Tongue (tissue), 2 donors: Measurements from ENCODE around the gene OXSR1. TPM values are rescaled to one million over a fixed set of nuclear protein-coding genes. Genes with fewer than 3 reads are reported as not detected.

Source experiments
- DNase-seq: peaks from one replicate; pipeline ENCODE4 v3.0.0-alpha.2; 2015
- total RNA-seq: library from RNA; depleted of rRNA; stranded (reverse); fragments of >200 nt; gene quantifications from one replicate; pipeline ENCODE4 v1.2.3, GENCODE V29; 2014

OXSR1 gene
- total RNA-seq: 43.6 TPM

DNA sequence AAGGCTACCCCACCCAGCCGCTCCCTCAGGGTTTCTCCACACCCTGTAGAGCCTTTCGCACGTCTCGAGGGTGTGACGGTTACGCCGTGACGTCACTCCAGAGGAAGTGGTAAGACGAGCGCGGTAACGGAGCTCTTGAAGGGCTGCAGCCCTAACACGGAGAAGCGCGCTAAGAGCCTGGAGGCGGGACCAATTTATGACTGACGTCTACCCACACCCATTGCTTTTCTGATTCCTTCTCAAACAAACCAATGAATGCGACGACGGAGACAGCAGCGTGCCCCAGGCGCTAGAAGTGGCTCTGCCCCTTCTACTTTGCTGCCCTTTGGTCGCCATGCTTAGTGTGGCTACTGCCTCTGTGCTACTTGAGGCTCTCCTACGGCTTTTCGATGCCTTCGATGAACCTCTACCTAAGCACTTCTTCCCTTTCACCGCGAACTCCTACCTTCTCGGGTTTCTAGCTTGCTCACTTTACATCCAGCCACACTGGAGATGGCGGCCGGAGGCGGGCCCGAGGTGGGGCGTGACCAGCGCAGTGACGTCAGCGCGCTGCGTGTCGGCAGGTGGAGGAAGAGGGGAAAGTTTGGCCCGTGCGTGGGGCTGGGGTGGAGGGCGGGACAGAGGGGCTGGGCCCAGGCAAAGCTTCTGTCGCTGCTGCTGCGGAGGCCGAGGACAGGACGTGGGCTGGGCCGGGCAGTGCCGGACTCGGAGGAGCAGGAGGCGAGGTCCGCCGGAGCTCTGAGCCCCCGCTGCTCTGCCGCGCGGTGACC lies at the start of gene OXSR1:
Gene OXSR1 (plus strand): TSS at position 586 of the 770 bp plus-strand sequence. CDS start 340 bp downstream, outside the sequence.
- DNase-seq: peak; percentile 100

DNA sequence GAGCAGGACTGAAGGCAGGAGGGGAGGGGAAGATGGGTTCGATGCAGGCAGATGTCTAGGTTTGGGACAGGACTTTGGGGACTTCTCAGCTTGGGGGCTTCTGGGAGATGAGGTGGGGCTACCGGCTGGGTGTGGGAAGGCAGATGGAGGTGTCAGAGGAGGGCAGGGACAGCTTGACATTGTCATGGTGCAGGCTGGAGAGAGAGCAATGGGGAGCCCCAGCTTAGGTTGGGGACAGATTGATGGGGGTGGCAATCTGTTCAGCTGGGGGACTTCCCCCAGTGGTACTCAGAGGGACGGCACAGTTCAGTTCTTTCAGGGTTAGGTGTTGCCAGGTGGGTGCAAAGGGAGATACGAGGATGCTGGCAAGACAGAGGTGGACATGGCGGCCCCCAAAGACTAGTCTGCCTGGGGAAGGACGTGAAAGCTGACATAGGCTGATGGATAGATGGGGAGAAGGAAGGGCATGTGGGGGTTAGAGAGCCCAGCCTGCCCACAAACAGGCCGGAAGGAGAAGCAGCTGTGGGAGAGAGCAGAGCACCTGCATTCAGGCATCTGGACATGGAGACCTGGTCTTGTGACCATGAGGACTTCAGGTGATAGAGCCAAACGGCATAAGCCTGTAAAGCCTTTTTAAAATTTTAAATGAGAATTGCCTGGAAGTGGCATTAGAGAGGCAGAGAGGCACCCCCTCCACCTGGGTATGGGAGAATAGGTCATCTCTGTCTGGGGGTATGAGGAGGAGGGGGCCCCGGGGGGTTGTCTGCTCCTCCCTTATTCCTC lies 49.5 kb upstream of the OXSR1 start:
- DNase-seq: no peak

DNA sequence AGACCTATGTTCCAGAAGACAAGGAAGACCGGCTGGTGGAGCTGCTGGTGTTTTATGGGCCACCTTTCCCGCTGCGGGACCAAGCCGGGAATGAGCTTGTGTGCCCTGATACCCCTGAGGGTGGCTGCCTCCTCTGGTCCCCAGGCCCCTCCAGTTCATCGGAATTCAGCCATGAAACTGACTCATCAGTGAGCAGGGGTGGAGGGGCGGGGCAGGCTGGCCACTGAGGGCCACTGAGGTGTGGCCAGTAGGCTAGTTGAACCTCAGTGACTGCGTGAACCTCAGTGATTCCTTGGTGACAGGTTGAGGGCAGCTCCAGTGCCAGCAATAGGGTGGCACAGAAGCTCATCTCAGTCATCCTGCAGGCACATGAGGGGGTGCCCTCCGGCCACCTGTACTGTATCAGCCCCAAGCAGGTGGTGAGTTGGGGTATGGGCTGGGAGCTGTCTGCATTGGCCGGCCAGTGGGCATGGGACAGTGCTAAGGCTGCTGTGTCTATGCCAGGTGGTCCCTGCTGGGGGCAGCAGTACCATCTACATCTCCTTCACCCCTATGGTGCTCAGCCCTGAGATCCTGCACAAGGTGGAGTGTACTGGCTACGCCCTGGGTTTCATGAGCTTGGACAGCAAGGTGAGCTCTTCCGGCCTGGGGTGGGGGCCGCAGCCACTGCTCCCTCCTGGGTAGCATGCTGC lies 48.7 kb upstream of the OXSR1 start:
- DNase-seq: no peak

DNA sequence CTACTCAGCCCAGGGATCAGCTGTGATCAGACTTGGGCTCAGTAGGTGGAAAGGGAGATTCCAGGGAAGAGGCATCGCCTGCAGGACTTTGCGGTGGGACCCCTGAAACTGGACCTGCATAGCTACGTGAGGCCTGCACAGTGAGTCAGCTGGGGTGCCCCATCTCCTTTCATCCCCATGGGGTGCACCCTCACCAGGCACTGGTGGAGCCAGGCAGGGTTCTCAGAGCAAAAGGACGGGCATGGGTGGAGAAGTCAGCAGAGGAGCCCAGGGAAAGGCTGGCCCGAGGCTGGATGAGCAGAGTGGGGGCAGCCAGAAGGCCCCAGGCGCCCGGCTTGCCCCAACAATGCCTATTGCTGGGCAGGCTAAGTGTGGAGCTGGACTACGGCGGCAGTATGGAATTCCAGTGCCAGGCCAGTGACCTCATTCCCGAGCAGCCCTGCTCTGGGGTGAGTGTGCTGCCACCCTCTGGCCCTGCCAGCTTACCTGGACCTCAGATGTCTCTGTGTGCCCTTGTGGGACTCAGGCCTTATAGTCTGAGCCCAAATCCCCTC lies 48.1 kb upstream of the OXSR1 start:
- no peak for DNase-seq

DNA sequence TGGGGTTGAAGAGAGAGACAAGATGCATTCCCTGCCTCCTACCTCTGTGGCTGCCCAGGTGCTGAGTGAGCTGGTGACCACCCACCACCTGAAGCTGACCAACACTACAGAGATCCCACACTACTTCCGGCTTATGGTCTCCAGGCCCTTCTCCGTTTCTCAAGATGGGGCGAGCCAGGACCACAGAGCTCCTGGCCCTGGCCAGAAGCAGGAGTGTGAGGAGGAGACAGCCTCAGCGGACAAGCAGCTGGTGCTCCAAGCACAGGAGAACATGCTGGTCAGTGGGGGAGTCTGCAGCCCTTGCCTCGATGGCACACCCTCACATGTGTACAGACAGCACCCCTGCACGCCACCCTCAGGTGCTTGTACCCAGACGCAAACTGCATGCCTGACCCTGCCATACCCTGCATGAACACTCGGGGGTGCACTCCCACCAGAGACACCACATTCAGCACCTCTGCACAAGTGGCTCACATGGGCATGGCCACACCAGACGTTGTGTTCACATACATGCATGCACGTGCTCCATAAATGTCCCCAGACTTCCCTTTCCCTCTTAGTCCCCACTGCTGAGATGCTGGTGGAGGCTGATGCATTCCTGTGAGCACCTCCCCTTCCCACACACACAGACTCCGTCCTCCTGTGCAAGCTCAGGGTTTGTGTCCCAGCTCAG lies 47.5 kb upstream of the OXSR1 start:
- peak; percentile 59 for DNase-seq

DNA sequence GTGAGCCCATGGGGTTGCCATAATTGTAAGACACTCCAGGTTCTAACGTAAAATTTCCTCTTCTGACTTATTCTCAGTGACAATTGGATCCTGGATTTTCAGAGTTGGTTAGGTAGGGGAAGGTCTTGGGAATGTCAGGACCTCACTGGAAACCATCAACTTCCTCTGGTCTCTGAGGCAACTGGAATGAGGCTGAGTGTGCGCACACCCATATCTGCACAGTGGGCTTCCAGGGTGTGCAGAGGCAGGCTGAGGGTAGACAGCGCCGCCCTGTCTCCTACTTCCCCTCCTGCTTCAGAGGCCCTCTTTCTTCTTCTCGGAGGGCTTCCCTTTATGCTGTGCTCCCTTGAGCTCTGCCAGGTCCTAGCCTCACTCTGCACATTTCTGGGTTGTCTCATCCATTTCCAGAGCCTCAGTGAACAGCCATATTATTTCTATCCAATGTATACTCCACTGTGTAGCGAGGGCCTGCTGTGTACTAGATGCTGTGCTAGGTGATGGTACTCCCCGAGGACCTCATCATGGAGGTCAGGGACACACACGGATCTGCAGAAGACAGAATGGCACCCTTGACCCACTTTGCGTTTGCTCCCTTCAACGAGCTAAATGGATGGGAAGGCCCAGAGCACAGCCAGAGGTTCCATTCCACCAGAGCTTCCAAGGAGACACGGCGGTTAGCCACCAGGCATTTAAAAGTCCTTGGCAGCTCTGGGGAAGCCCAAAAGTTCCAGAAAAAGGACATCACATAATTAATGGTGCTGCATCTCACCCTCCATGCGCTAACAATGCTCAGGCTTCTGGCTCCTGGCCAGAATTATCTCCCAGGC lies 46.7 kb upstream of the OXSR1 start:
- DNase-seq: no peak

DNA sequence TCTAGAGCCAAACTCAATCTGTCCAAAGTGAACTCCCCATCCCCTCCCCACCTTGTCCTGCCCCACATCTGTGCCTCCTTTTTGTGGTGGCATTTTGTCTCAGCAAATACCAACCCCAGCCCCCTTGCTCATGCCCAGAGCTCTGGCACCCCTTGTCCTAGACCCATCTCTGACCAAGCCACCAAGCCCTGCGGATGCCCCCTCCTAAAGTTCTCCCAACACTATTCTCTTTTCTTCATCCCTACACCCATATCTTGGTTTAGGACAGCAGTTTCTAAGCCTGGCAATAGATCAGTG lies 46.1 kb upstream of the OXSR1 start:
- no peak for DNase-seq

DNA sequence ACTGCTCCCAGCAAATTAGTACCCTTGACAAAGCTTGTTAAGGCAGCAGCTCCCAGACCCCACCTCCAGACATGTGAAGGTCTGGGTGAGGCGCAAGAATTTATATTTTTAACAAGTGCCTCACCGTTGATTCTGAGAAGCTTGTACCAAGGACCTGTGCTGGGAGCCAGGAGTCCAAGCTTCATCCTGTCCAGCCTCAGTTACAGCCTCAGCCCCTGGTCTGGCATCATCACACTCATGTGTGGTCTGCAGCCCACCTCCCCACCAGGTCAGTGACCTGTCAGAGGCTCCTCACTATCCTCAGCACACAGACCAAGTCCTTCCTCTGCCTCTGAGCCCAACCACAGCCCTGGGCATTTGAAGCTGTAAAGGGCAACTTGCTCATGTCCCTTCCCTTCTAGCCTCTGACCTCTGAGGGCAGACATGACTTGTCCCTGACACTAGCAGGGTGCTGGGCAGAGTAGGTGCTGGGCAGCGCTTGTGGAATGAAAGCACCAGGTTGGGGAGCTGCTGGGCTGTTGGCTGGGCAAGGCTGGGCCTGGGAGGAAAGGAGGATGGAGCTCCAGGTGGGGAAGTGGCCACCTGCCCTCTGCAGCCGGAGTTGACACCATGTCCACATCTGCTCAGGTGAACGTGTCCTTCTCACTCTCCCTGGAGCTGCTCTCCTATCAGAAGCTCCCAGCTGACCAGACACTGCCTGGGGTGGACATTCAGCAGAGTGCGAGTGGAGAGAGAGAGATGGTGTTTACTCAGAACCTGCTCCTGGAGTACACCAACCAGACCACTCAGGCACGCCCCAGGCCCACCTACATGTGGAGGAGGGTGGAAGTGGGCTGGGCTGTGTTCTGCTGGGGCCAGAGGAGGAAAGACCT lies 45.3 kb upstream of the OXSR1 start:
- no peak for DNase-seq

DNA sequence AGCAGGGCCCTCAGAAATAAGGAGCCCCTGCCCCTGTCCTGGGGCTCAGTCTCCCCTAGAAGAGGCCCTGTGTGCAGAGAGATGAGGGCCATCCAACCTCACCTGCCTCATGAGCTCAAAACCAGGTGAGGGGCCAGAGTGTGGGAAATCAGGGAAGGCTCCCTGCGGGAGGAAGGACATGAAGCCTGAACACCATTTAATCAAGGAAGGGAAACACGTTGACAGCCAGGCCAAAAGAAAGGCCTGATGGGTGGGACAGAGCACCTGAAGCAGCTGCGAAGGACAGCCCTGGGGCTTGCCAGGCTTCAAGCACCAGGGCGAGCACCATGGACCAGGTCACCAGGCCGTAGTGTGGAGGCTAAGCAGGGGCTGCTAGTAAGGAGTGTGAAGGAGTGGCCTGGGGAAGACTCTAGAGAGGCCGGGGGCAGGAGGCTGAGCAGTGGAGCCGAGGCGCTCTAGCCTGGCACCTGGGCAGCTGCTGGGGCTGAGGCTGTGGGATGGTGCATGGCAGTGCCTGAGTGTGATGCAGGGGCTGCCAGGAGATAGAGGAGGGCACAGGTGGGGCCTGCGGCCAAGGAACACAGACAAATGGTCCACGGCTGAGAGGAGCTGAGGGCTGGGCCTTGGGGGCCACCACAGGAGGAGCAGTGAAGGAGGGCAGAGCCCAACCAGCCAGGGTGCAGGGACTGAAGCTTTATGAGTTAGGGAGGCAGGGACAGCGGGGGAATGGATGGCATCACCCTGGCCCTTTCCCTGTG lies 44.5 kb upstream of the OXSR1 start:
- DNase-seq: no peak

DNA sequence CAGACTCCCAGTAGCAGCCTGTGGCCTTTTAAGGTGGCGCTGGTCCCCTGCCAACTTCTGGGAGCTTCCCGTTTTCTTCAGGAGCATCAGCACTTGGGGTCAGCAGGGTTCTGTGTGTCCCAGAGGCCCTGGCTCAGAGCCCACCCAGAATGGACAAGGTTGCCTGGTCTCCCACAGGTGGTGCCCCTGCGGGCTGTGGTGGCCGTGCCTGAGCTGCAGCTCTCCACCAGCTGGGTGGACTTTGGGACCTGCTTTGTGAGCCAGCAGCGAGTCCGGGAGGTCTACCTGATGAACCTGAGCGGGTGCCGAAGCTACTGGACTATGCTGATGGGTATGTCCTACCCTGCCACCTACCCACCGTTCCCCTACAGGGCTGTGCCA lies 43.9 kb upstream of the OXSR1 start:
- DNase-seq: no peak

DNA sequence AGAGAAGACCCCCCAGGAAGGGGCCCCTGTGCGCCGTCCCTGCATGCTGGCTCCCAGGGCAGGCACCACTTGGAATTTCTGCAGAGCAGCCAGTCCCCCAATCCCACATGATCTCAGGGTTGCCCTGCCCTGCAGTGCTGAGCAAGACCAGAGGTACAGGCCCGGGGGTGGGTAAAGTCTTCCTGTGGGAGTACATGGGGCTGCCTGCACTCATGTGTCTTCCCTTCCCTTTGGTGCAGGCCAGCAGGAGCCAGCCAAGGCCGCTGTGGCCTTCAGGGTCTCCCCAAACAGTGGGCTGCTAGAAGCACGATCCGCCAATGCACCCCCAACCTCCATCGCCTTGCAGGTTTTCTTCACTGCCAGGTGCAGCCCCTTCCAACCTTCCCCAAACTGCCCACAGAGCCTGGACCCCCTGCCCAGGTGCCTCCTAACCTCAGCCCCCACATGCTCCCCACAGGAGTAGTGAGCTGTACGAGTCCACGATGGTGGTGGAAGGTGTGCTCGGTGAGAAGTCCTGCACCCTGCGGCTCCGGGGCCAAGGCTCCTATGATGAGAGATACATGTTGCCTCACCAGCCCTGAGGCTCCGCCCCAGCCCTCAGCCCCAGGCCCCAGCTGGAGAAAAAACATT lies 43.4 kb upstream of the OXSR1 start:
- DNase-seq: no peak

DNA sequence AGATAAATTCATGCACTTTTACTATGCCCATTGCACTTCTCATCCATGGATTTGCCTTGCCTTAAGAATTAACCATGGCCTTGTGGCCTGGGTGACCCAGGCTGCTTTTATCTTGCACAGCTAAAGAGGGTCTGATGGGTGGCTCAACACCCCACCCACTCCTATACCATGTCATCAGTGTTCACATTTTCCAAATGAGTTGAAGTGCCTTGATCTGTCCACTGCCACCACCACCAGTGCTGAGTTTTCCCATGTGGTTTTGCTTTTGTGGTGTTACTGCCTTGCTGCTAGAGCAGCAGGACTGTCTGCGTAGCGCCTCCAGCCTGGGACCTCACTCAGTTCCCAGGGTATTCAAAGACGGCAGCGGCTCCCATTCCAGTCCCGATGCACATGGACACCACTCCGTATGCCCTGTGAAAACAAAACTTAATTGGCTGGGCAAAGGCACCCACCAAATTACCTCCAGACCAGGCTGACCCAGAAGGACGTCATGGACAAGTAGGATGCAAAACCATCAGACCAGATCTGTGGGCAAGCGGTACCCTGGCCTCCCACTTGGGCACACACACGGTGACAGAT lies 42.5 kb upstream of the OXSR1 start:
- no peak for DNase-seq

DNA sequence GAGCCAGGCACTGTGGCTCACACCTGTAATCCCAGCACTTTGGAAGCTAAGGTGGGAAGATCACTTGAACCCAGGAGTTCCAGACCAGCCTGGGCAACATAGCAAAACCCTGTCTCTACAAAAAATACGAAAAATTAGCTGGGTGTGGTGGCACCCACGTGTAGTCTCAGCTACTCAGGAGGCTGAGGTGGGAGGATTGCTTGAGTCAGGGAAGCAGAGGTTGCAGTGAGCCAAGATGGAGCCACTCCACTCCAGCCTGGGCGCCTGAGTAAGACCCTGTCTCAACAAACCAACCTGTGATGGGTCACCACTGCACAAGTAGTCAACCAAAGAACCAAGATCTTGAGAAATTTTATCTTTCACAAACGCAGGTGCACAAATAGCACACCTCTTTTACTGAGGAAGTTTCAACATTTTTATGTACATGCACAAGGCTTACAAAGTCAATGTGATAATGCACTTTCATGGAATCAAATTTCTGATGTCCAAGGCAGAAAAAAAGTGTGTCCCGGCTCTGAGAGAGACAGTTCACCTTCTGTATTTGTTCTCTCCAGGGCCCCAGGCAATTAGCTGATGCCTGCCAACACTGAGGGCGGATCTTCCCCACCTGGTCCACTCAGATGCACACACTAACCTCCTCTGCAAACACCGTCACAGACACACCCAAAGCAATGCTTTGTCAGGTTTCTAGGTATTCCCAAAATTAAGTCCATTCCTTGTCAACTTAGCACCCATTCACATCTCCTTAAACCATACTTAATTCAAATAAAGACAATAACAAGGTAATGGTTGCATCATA lies 40.8 kb upstream of the OXSR1 start:
- DNase-seq: no peak

DNA sequence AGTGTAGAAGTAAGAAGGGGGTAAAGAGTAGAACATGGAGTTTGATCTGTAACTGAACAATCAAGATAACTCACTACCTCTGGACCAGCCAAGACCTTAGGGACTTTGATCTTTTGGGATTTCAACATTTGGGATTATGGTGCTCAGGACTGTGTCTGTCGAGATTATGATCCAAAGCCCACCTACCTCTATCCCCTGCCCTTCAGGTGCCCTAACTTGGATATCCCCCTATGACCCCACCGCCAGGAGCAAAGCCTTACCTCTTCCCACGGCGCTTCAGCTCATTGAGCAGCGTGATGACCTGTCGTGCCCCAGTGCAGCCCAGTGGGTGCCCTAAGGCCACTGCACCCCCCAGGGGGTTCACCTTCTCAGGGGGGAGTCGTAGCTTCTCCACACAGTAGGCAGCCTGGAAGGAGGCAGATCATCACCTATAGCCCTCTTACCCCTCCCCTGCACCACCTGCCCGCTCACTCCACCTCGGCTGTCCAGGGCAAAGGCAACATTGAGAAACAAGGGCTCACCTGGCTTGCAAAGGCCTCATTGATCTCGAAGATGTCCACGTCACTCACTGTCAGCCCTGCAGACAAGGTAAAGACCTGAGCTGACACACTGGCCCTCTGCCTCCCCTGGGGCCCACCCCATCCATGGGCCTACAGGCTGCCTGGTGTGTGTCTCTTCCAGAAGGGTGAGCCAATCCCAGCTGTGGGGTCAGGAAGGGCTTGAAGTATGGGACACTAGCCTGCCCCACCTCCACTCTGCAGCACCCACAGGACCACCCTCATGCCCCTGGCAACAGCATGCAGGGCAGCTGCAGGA lies 39.8 kb upstream of the OXSR1 start:
- no peak for DNase-seq

DNA sequence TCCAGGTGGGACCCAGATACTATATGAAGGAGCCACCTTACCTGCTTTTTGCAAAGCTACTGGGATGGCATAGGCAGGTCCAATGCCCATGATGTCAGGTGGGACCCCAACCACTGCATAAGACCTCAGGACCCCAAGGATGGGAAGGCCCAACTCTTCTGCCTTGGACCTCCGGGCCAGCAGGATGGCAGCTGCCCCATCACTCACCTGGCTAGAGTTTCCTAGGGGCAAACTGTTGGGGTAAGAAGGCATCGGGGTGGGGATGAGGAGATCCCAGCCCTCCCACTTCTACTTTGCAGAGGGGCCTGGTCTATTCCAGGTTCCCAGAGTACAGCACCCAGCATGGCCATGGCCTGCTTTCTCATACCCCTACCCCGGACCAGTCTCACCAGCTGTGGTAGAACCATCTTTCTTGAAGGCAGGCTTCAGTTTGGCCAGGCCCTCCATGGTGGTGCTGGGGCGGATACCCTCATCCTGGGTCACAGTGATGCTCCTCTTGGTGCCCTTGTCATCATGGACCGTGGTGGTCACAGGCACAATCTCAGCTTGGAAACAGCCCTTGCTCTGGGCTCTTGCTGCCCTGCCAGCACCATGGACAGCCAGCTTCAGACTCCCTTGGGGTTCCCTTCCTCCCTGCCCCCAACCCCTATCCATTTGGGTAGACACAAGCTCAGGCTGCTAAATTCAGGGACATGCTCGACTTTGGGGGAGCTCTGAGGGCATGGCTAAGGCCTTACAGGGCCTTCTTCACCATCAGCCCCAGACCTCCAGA lies 39.0 kb upstream of the OXSR1 start:
- DNase-seq: no peak

DNA sequence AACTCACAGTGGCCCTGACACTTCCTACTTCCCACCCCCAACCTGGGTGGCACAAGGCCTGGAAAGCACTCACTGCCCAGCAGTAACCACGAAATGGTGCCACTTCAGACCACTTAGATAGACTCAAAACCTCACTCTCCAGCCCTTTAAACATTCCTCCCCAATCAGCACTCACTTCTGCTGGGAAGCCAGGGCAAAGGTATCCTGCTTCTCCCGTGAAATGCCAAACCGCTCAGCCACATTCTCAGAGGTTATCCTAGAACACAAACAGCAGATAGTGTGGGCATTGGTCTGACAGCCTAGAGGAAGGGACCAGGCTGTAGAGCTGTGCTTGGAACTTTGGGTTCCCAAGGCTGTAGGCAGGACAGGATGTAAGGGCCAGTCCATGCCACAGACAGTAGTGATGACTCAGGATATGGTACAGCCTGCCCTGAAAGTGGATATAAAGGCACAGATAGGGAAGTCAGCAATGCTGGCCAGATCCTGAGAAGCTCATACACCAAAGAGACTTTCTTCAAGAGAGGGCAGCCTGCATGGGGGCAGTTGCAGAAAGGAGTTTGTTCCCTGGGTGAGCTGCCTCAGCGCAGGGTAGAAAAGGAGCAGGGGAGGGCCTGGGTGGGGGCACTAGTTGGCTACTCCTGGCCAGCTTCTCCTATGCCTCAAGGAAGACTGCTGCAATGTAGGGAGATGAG lies 37.6 kb upstream of the OXSR1 start:
- no peak for DNase-seq
